ENCODE results near the gene CYB5A.

DNA sequence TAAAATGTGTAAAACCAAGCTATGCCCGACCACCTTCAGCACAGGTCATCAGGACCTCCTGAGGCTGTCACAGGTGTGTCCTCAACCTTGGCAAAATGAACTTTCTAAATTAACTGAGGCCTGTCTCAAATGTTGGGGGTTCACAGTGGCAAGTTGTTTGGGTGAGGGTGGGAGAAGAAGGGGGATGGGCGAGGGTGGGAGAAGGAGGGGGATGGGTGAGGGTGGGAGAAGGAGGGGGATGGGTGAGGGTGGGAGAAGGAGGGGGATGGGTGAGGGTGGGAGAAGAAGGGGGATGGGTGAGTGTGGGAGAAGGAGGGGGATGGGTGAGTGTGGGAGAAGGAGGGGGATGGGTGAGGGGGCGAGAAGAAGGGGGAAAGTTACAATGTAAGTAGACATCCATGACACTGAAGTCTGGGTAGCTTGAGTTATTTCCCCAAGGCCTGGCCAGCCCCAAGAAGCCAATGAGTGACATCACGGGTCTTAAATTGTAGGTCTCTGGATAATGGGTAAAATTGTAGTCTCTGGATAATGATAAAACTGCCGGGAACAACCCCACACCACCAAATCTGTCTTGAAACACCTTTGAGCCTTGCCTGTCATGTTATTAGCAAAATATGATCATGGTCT, 87.1 kb downstream of the CYB5A start:
- TF ChIP-seq, protein P1, sequence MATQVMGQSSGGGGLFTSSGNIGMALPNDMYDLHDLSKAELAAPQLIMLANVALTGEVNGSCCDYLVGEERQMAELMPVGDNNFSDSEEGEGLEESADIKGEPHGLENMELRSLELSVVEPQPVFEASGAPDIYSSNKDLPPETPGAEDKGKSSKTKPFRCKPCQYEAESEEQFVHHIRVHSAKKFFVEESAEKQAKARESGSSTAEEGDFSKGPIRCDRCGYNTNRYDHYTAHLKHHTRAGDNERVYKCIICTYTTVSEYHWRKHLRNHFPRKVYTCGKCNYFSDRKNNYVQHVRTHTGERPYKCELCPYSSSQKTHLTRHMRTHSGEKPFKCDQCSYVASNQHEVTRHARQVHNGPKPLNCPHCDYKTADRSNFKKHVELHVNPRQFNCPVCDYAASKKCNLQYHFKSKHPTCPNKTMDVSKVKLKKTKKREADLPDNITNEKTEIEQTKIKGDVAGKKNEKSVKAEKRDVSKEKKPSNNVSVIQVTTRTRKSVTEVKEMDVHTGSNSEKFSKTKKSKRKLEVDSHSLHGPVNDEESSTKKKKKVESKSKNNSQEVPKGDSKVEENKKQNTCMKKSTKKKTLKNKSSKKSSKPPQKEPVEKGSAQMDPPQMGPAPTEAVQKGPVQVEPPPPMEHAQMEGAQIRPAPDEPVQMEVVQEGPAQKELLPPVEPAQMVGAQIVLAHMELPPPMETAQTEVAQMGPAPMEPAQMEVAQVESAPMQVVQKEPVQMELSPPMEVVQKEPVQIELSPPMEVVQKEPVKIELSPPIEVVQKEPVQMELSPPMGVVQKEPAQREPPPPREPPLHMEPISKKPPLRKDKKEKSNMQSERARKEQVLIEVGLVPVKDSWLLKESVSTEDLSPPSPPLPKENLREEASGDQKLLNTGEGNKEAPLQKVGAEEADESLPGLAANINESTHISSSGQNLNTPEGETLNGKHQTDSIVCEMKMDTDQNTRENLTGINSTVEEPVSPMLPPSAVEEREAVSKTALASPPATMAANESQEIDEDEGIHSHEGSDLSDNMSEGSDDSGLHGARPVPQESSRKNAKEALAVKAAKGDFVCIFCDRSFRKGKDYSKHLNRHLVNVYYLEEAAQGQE (tag by site-specific recombination; IDR thresholded peaks at IDR 0.05): no peak
- TF ChIP-seq SP2 (tag by site-specific recombination; IDR thresholded peaks at IDR 0.05) (no peak), ZNF701 (tag by site-specific recombination; IDR thresholded peaks at IDR 0.05) (no peak), SALL2 (tag by site-specific recombination; IDR thresholded peaks at IDR 0.05; ENCODE audit: borderline replicate concordance) (no peak), KLF1 (tag by site-specific recombination; IDR thresholded peaks at IDR 0.05) (no peak), ZNF274 (IDR thresholded peaks at IDR 0.05; ENCODE audit: low read length) (no peak), ZNF274 (tag by site-specific recombination; IDR thresholded peaks at IDR 0.05; ENCODE audit: borderline replicate concordance) (no peak), ZNF146 (tag by site-specific recombination; IDR thresholded peaks at IDR 0.05) (no peak), ZBTB7A (tag by site-specific recombination; IDR thresholded peaks at IDR 0.05; ENCODE audit: low read depth) (no peak)
- TF ChIP-seq, protein P2, sequence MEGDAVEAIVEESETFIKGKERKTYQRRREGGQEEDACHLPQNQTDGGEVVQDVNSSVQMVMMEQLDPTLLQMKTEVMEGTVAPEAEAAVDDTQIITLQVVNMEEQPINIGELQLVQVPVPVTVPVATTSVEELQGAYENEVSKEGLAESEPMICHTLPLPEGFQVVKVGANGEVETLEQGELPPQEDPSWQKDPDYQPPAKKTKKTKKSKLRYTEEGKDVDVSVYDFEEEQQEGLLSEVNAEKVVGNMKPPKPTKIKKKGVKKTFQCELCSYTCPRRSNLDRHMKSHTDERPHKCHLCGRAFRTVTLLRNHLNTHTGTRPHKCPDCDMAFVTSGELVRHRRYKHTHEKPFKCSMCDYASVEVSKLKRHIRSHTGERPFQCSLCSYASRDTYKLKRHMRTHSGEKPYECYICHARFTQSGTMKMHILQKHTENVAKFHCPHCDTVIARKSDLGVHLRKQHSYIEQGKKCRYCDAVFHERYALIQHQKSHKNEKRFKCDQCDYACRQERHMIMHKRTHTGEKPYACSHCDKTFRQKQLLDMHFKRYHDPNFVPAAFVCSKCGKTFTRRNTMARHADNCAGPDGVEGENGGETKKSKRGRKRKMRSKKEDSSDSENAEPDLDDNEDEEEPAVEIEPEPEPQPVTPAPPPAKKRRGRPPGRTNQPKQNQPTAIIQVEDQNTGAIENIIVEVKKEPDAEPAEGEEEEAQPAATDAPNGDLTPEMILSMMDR (tag by site-specific recombination; IDR thresholded peaks at IDR 0.05): no peak
- TF ChIP-seq, protein P3, sequence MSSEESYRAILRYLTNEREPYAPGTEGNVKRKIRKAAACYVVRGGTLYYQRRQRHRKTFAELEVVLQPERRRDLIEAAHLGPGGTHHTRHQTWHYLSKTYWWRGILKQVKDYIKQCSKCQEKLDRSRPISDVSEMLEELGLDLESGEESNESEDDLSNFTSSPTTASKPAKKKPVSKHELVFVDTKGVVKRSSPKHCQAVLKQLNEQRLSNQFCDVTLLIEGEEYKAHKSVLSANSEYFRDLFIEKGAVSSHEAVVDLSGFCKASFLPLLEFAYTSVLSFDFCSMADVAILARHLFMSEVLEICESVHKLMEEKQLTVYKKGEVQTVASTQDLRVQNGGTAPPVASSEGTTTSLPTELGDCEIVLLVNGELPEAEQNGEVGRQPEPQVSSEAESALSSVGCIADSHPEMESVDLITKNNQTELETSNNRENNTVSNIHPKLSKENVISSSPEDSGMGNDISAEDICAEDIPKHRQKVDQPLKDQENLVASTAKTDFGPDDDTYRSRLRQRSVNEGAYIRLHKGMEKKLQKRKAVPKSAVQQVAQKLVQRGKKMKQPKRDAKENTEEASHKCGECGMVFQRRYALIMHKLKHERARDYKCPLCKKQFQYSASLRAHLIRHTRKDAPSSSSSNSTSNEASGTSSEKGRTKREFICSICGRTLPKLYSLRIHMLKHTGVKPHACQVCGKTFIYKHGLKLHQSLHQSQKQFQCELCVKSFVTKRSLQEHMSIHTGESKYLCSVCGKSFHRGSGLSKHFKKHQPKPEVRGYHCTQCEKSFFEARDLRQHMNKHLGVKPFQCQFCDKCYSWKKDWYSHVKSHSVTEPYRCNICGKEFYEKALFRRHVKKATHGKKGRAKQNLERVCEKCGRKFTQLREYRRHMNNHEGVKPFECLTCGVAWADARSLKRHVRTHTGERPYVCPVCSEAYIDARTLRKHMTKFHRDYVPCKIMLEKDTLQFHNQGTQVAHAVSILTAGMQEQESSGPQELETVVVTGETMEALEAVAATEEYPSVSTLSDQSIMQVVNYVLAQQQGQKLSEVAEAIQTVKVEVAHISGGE (tag by site-specific recombination; conservative IDR thresholded peaks at IDR 0.05; ENCODE audit: low read depth): no peak

Measured in HEK293 (cell line).